ENCODE measurements around the gene CCDC172.

DNA sequence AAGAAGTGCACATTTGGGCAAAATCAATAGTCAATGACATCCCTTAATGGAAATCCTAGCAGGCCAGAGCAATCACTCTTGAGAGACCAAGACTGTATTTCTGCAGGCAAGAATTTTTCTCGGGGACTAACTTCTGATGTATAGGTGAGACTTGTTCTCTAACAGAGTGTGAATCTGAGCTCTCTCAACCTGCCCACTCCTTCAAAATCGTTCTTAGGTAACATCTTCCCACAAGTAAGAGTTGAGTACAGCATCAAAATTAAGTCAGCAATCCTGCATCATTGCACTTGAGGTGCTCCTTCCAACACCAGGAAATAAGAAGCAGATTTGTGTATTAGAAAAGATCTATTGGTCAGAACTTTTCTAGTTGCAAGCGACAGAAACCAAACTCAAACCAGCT, 25.7 kb upstream of the CCDC172 start:
- TF ChIP-seq, protein P1, sequence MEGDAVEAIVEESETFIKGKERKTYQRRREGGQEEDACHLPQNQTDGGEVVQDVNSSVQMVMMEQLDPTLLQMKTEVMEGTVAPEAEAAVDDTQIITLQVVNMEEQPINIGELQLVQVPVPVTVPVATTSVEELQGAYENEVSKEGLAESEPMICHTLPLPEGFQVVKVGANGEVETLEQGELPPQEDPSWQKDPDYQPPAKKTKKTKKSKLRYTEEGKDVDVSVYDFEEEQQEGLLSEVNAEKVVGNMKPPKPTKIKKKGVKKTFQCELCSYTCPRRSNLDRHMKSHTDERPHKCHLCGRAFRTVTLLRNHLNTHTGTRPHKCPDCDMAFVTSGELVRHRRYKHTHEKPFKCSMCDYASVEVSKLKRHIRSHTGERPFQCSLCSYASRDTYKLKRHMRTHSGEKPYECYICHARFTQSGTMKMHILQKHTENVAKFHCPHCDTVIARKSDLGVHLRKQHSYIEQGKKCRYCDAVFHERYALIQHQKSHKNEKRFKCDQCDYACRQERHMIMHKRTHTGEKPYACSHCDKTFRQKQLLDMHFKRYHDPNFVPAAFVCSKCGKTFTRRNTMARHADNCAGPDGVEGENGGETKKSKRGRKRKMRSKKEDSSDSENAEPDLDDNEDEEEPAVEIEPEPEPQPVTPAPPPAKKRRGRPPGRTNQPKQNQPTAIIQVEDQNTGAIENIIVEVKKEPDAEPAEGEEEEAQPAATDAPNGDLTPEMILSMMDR (conservative IDR thresholded peaks at IDR 0.05; ENCODE audit: low read depth in 2 of 2), result no peak
- TF ChIP-seq, protein P2, sequence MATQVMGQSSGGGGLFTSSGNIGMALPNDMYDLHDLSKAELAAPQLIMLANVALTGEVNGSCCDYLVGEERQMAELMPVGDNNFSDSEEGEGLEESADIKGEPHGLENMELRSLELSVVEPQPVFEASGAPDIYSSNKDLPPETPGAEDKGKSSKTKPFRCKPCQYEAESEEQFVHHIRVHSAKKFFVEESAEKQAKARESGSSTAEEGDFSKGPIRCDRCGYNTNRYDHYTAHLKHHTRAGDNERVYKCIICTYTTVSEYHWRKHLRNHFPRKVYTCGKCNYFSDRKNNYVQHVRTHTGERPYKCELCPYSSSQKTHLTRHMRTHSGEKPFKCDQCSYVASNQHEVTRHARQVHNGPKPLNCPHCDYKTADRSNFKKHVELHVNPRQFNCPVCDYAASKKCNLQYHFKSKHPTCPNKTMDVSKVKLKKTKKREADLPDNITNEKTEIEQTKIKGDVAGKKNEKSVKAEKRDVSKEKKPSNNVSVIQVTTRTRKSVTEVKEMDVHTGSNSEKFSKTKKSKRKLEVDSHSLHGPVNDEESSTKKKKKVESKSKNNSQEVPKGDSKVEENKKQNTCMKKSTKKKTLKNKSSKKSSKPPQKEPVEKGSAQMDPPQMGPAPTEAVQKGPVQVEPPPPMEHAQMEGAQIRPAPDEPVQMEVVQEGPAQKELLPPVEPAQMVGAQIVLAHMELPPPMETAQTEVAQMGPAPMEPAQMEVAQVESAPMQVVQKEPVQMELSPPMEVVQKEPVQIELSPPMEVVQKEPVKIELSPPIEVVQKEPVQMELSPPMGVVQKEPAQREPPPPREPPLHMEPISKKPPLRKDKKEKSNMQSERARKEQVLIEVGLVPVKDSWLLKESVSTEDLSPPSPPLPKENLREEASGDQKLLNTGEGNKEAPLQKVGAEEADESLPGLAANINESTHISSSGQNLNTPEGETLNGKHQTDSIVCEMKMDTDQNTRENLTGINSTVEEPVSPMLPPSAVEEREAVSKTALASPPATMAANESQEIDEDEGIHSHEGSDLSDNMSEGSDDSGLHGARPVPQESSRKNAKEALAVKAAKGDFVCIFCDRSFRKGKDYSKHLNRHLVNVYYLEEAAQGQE (IDR thresholded peaks at IDR 0.05; ENCODE audit: unreplicated experiment), result no peak
- TF ChIP-seq POLR2AphosphoS5 (IDR thresholded peaks at IDR 0.05; ENCODE audit: low read depth) (no peak), JUNB (IDR thresholded peaks at IDR 0.05; ENCODE audit: unreplicated experiment) (no peak), EZH2 (IDR thresholded peaks at IDR 0.05; ENCODE audit: low read depth, unreplicated experiment) (no peak), EZH2phosphoT487 (IDR thresholded peaks at IDR 0.05; ENCODE audit: unreplicated experiment) (no peak), CREB1 (CRISPR knock-in tag; IDR thresholded peaks at IDR 0.05; ENCODE audit: low read depth) (no peak)
- TF ChIP-seq, protein P3, sequence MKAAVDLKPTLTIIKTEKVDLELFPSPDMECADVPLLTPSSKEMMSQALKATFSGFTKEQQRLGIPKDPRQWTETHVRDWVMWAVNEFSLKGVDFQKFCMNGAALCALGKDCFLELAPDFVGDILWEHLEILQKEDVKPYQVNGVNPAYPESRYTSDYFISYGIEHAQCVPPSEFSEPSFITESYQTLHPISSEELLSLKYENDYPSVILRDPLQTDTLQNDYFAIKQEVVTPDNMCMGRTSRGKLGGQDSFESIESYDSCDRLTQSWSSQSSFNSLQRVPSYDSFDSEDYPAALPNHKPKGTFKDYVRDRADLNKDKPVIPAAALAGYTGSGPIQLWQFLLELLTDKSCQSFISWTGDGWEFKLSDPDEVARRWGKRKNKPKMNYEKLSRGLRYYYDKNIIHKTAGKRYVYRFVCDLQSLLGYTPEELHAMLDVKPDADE (IDR thresholded peaks at IDR 0.05), result no peak

Measured in GM23338 (cell line).